Stimulated activated CD4-positive, alpha-beta T cell treated with anti-CD3 and anti-CD28 coated beads, Interleukin-15, amount 100 ng/mL, for 24 hours (primary cell): ENCODE results near the gene COL4A2.
"Not testable (repeated sequence)": the region's sequence is repeated elsewhere in the genome, so short reads cannot be mapped to it uniquely, and the experiment has no call there.

ENCODE experiments used
- DNase-seq: peaks from one replicate; pipeline ENCODE4 v3.0.0-alpha.2; 2020

Gene COL4A2

DNA sequence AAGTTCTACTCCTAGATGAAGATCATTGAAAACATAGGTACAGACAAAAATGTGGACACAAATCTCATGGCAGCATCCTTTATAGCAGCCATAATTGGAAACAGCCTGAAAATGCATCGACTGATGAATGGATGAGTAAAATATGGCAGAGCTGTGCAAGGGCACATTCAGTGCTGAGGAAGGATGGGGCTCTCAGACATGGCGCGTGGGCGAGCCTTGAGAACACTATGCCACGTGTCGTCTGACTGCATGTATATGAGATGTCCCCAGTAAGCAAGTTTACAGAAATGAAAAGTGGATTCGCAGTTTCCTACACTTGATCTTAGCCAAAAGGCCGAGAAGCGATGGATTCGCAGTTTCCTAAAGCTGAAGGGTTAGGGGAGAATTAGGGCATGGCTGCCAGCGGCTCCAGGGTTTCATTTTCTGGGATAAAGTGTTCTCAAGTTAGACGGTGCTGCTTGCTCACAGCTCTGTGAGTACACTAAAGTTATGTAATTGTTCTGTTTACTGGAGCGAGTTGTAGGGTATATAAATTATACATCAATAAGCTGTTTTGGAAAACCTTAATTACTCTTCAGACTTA lies 176.4 kb downstream of the COL4A2 start:
- no peak for DNase-seq

DNA sequence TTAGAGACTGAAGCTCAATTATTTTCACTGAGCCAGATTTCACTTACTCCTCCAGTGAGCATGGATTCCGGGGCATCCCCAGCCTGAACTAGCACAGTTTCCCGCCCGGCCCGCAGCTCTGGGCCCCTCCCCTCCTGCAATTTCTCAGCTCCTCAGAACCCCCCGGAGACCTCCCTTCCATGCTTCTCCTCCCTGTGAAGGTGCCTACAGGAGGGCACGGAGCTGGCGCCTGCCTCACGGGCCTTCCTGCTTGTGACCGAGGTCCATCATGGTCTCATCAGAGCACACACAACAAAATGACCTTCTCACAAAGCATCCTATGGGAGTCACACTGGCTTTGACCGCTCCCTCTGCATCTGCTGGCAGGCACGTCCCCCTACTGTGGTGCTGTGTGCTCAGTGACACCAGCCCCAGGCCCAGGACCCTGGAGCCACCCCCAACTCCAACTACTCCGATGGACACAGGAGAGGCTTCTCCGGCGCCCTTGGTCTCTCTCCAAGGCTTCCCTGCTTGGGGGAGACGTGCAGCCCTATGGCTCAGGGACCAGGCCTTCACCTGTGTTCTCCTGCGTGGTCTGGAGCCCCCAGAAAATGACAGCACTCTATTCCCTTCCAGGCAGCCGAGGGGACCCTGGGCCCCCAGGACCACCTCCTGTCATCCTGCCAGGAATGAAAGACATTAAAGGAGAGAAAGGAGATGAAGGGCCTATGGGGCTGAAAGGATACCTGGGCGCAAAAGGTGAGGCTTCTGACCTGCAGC lies 177.4 kb downstream of the COL4A2 start:
- DNase-seq: no peak

GRCh38 chr13:110485604-110486003 lies 178.5 kb downstream of the COL4A2 start:
- DNase-seq: no peak

DNA sequence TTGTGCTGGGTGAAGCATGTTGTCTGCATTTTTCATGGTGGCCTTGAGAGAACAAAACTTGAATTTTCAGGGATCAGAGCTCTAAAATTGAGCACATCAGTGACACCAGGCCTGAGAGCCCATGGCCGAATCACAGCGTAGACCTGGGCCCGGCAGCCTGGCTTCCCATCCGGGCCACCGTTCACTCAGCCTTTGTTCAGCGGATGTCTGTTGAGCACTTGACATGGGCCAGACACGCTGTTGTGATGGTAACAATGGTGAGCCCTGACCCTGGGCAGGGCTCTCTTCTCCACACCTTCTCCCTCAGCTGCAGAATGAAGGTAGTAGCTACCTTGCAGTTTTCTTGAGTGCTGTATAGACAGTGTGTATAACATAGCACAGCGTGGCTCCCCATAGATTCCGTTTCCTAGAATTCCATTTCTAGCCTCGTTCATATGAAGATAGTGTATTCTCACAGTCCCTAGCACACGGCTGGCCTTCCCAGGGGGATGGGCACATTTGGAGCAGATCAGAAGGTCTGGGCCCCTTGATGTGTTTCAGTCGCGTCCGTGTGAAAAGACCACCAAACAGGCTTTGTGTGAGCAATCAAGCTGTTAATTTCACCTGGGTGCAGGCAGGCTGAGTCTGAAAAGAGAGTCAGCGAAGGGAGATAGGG lies 179.1 kb downstream of the COL4A2 start:
- DNase-seq: no peak

- DNase-seq: not testable (repeated sequence)
These were observed 179.8 kb downstream of the COL4A2 start for GRCh38 chr13:110486880-110487279.

GRCh38 chr13:110490009-110490770 lies 183.1 kb downstream of the COL4A2 start:
- DNase-seq: no peak

DNA sequence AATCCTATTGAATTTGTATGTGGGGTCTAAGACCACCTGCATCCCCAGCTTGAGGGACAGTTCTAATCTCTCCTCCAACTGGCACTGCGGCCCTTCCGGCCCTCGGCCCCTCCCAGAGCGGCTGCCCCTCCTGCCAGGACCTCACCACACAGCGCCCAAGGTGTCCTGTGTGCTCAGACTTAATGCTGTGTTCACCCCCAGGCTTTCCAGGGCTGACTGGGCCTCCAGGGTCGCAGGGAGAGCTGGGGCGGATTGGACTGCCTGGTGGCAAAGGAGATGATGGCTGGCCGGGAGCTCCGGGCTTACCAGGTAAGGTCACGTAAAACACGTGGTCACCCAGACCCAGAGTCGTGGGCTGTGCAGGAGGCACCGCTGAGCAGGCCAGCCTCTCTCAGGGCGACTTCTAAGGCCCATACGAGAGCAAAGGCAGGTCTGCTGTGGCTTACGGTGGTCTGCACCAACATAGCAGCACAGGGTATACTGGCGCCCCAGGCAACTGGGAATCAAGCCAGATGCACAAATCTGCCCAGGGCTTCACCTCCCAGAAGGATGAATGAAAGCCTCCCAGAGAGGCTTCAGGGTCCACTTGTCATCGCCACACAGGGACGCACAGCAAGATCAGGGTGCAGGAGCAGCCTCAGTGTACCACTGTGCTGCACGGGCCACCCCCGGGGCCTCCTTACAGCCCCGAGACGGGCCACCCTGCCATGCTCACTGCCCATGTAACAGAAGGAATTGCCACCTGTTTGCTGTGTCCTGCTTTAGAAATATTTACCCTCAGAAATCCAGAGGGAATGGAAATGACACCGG lies 185.0 kb downstream of the COL4A2 start:
- no peak for DNase-seq

- DNase-seq: no peak
These were observed 185.9 kb downstream of the COL4A2 start for GRCh38 chr13:110492679-110493593.

DNA sequence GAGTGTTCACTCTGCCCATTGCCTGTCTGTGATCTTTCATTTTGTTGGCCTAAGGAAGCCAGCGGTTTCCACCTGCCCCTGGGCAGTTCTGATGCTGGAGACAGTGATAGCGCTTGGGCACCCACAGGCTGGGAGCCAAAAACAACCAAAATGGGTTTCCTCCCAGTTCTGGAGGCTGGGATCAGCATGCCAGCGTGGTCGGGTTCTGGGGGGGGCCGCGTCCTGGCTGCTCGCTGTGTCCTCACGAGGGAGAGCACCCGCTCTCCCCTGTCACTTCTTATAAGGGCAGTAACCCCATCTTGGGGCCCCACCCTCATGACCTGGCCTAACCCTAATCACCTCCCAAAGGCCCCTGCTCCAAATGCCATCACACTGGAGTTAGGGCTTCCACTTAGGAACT lies 186.5 kb downstream of the COL4A2 start:
- no peak for DNase-seq

GRCh38 chr13:110495376-110495775 lies 188.3 kb downstream of the COL4A2 start:
- DNase-seq: no peak

GRCh38 chr13:110495881-110496280 lies 188.8 kb downstream of the COL4A2 start:
- DNase-seq: no peak

GRCh38 chr13:110496281-110496680 lies 189.2 kb downstream of the COL4A2 start:
- no peak for DNase-seq

- DNase-seq: no peak
These were observed 189.9 kb downstream of the COL4A2 start for GRCh38 chr13:110497003-110497402.

GRCh38 chr13:110497896-110498295 lies 190.8 kb downstream of the COL4A2 start:
- DNase-seq: not testable (repeated sequence)

DNA sequence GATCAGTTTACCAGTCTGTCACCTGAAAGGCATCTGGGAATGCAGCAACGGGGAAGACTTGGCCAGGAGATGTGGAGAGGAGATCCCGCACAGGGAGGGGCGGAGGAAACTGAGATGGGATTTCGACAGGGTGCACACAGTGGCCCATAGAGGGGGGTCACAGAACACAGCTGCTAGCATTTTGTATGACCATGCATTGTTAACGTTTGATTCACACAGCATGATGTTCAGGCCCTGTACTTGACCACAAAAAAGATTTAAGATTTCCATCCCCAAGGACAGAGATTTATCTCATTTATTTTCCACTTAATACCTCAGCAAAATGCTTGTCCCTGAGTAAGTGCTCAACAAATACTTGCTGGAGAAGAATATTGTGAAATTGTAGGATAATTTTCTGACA lies 191.2 kb downstream of the COL4A2 start:
- no peak for DNase-seq

DNA sequence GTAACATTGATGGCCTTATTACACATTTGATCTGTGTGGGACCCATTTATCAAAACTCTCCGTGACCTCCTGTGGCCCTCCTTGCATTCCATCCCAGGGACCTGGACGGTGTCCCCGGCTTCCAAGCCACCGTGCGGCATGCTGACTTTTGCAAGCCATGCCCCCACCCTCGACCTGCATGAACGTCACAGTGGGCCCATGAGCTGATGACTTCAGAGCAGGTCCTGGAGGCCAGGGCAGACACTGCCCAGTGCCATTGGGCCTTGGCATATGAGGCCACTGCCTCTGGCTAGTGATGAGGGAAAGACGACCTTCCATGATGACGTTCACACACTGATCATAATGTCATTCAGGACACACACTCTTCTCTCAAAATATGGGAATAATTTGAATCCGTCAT lies 191.7 kb downstream of the COL4A2 start:
- no peak for DNase-seq

DNA sequence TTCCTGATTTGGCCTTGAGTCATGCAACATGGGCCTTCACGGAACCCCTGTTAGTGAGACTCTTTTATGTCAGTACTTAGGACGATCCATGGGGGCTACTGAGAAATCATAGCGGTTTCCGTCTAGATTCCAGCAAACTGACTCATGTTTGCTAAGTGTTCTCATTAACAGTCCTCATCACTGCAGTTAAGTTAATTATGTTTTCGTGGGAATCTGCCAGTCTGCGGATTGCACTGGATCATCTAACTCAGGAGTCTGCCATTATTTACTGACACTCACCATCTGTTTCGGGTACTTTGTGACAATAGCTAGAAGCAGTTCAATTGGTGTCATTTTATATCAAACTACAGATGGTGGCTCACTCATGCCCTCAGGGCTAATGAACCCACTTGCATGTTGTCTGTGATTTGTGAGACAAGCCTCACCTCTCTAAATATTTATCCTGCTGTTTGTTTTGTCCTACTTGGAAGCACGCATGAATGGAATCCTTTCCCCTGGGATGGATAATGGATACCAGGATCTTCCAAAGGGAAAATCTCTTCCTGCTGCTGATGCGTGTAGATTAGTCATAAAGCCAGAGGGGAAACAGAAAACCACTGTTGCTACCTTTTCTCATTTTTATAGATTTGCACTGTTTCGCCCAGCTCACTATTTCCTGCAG lies 192.7 kb downstream of the COL4A2 start:
- no peak for DNase-seq

DNA sequence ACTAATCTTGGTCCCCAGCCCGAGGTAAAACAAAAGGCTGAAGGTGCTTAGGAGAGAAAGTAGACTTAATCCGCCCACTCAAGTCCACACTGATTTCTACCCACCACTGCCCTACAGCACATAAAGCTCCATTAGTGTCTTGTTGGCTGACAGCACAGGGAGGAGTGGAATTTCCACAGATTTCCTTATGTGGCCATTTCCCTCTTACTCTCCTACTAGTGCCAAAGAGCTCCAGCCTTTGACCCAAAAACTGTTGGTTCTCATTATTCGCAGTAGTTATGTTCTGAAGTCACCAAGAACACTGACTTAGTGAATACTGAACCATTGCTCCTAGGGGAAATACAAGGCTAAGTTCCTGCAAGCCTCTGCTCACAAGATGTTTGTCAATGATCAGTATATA lies 193.3 kb downstream of the COL4A2 start:
- no peak for DNase-seq

DNA sequence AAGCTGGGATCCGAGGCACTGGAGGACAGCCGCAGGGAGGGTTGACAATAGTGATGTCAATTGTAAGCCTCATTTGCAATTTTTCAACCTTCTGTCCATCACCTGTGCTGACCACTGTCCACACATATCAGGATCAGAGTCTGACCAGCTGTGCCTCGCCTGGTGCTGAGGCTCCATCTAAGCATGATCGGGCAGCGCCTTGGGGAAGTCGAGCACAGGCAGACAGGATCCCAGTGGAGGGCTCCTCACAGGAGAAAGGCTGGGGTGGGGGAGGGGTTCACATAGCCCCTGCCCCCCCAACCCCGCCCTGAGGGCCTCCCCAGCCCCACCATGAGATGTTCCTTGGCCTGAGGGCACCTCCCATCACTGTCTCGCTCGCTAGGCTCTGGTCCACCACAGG lies 194.1 kb downstream of the COL4A2 start:
- DNase-seq: no peak

DNA sequence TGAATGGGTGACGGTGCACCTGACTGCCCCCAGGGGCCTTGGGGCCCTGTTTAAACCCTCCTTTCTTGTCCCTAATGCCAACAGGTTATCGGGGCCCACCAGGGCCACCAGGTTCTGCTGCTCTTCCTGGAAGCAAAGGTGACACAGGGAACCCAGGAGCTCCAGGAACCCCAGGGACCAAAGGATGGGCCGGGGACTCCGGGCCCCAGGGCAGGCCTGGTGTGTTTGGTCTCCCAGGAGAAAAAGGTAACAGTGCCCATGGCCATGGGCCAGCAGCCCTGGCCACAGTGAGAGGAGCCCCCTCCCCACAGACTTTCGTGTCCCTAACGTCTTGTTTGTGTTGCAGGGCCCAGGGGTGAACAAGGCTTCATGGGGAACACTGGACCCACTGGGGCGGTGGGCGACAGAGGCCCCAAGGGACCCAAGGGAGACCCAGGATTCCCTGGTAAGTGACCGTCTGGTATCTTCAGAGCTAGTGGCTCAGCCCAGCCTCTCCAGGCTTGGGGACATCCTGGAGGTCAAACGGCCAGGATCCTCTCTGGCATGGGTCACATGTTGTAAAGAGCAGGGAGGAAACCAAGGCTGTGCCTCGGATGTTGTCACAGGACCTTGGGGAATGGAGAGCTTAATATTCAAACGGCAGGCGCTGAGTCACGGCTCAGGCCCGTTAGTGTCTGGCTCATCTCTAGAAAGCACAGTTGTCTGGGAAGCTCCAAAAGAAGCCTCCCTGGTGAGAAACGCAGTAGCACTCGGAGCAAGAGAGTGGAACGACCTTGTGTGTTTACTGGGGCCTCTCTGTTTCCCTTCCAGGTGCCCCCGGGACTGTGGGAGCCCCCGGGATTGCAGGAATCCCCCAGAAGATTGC lies 196.2 kb downstream of the COL4A2 start:
- no peak for DNase-seq
